ENCODE data around the gene INO80D. TPM values are rescaled to one million over a fixed set of nuclear protein-coding genes. Genes with fewer than 3 reads are reported as not detected.
"Not testable (repeated sequence)": the region's sequence is repeated elsewhere in the genome, so short reads cannot be mapped to it uniquely, and the experiment has no call there.

The INO80D gene
- total RNA-seq, 2 donors from 2014 or later = 27.6 to 35.2 TPM

DNA sequence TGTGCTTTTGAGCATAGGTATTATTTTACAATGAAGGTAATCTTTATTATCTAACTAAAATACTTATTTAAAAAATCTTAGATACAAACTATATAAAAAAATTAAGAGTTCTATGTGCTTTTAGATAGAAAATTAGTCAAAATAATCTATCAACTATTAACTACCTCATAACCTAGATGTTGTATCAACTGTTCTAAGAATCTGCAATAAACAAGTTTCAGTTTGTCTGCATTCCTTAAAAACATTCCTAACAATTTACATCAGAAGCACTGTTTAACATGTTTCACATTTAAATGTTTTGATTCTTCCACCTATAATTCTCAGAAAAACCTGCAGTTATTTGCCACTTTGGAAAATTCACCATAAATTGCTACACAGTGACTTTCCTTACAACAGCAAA, 39.9 kb upstream of the INO80D start:
- no peak overlapping the region for H3K27ac Mint-ChIP-seq
- Histone ChIP-seq H3K9ac (ENCODE audit: extremely low read depth, low read length, poor library complexity, severe bottlenecking) (no peak overlapping the region), H3K4me1 (ENCODE audit: control insufficient read depth, insufficient read depth, low read length) (no peaks in the 10 kb centered on the region), H3K9me3 (ENCODE audit: control insufficient read depth, low read length) (peaks cover 13% of the 10 kb centered on the region), H3K27ac (ENCODE audit: low read depth, low read length) (no peak overlapping the region), H3K4me3 (ENCODE audit: low read length) (no peak overlapping the region), H3K36me3 (ENCODE audit: control insufficient read depth, insufficient read depth, low read length) (peaks cover 82% of the 10 kb centered on the region), H3K27me3 (ENCODE audit: control insufficient read depth, insufficient read depth, low read length, poor library complexity, severe bottlenecking) (no peaks in the 10 kb centered on the region)
- no peaks in the 10 kb centered on the region for H3K27me3 Mint-ChIP-seq (ENCODE audit: insufficient read depth)
- TF ChIP-seq, protein P1, sequence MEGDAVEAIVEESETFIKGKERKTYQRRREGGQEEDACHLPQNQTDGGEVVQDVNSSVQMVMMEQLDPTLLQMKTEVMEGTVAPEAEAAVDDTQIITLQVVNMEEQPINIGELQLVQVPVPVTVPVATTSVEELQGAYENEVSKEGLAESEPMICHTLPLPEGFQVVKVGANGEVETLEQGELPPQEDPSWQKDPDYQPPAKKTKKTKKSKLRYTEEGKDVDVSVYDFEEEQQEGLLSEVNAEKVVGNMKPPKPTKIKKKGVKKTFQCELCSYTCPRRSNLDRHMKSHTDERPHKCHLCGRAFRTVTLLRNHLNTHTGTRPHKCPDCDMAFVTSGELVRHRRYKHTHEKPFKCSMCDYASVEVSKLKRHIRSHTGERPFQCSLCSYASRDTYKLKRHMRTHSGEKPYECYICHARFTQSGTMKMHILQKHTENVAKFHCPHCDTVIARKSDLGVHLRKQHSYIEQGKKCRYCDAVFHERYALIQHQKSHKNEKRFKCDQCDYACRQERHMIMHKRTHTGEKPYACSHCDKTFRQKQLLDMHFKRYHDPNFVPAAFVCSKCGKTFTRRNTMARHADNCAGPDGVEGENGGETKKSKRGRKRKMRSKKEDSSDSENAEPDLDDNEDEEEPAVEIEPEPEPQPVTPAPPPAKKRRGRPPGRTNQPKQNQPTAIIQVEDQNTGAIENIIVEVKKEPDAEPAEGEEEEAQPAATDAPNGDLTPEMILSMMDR (conservative IDR thresholded peaks at IDR 0.05) = no peak
- no peak for DNase-seq
- no peaks in the 10 kb centered on the region for H3K4me1 Mint-ChIP-seq
- no peak overlapping the region for H3K4me3 Mint-ChIP-seq
- peaks cover 3% of the 10 kb centered on the region for H3K9me3 Mint-ChIP-seq
- H3K36me3 Mint-ChIP-seq (ENCODE audit: low read depth) = peaks cover 74% of the 10 kb centered on the region

DNA sequence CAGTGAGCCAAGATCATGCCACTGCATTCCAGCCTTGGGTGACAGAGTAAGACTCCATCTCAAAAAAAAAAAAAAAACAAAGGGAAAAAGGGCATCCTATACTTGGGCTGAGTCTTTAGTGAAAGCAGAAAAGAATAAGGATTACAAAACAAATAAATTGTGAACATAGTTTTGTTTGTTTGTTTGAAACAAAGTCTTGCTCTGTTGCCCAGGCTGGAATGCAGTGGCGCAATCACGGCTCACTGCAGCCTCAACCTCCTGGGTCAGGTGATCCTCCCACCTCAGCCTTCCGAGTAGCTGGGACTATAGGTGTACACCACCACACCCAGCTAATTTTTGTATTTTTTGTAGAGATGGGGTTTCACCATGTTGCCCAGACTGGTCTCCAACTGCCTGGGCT, 36.6 kb upstream of the INO80D start:
- H3K9ac ChIP-seq (ENCODE audit: extremely low read depth, low read length, poor library complexity, severe bottlenecking); H3K4me3 Mint-ChIP-seq; H3K9me3 Mint-ChIP-seq; H3K27ac ChIP-seq (ENCODE audit: low read depth, low read length); H3K27ac Mint-ChIP-seq; H3K4me3 ChIP-seq (ENCODE audit: low read length); H3K4me1 ChIP-seq (ENCODE audit: control insufficient read depth, insufficient read depth, low read length); H3K4me1 Mint-ChIP-seq; H3K27me3 ChIP-seq (ENCODE audit: control insufficient read depth, insufficient read depth, low read length, poor library complexity, severe bottlenecking); H3K27me3 Mint-ChIP-seq (ENCODE audit: insufficient read depth); DNase-seq: not testable (repeated sequence)
- Histone ChIP-seq H3K36me3 (ENCODE audit: control insufficient read depth, insufficient read depth, low read length) (peaks cover 73% of the 10 kb centered on the region), H3K9me3 (ENCODE audit: control insufficient read depth, low read length) (peaks cover 15% of the 10 kb centered on the region)
- peaks cover 68% of the 10 kb centered on the region for H3K36me3 Mint-ChIP-seq (ENCODE audit: low read depth)
- WGBS, 2 experiments (ENCODE audit: insufficient coverage in 1 of 2, insufficient read length in 1 of 2) = 80 to 99% methylated on average over 1 to 3 of the region's 3 CpGs

DNA sequence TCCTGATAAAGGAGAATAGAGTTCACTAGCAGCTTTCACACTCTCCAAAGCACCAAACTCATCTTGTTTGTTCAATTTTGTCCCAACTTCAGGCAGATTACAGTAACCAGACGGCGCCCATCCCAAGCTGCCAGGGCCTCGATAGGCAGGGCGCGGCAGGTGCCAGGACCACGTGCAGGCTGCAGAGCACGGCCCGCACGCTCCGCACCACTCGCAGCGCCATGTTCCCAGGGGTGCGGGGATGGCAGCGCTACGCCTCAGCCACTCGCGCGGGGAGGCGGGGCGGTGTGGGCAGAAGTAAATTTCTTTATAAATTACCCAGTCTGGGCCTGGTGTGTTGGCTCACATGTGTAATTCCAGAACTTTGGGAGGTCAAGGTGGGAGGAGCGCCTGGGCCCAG, 30.3 kb upstream of the INO80D start:
- TF ChIP-seq, protein P1 (conservative IDR thresholded peaks at IDR 0.05) = no peak
- Histone ChIP-seq H3K9me3 (ENCODE audit: control insufficient read depth, low read length) (peaks cover 5% of the 10 kb centered on the region), H3K9ac (ENCODE audit: extremely low read depth, low read length, poor library complexity, severe bottlenecking) (no peak overlapping the region), H3K4me3 (ENCODE audit: low read length) (no peak overlapping the region), H3K4me1 (ENCODE audit: control insufficient read depth, insufficient read depth, low read length) (no peaks in the 10 kb centered on the region), H3K27me3 (ENCODE audit: control insufficient read depth, insufficient read depth, low read length, poor library complexity, severe bottlenecking) (no peaks in the 10 kb centered on the region), H3K36me3 (ENCODE audit: control insufficient read depth, insufficient read depth, low read length) (peaks cover 26% of the 10 kb centered on the region), H3K27ac (ENCODE audit: low read depth, low read length) (no peak overlapping the region)
- Mint-ChIP-seq H3K9me3 (peaks cover 4% of the 10 kb centered on the region), H3K36me3 (ENCODE audit: low read depth) (peaks cover 47% of the 10 kb centered on the region), H3K4me1 (no peaks in the 10 kb centered on the region), H3K27ac (no peak overlapping the region), H3K4me3 (no peak overlapping the region), H3K27me3 (ENCODE audit: insufficient read depth) (no peaks in the 10 kb centered on the region)
- WGBS, 2 experiments (ENCODE audit: insufficient coverage in 1 of 2, insufficient read length in 1 of 2) = 93 to 98% methylated on average over 21 of the region's 21 CpGs
- DNase-seq = no peak

DNA sequence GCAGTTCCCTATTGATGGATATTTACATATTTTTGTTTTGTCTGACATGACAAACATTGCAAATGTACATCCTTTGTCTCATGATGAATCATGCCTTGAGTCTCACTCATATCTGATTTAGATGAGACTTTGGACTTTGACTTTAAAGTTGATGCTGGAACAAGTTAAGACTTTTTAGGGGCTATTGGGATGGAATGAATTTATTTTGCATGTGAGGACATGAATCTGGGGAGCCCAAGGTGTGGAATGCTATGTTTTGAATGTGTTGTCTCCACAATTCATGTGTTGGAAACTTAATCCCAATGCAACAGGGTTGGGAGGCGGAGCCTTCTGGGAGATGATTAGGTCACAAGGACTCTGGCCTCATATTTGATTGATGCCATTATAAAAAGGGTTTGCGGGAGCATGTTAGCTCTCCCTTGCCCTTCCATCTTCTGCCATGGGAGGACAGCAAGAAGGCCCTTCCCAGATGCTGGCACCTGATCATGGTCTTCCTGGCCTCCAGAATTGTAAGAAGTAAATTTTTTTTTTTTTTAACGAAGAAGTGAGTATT, 29.1 kb upstream of the INO80D start:
- H3K4me1 ChIP-seq (ENCODE audit: control insufficient read depth, insufficient read depth, low read length) = no peaks in the 10 kb centered on the region
- no peak overlapping the region for H3K27ac Mint-ChIP-seq
- no peak overlapping the region for H3K4me3 ChIP-seq (ENCODE audit: low read length)
- H3K9me3 ChIP-seq (ENCODE audit: control insufficient read depth, low read length) = no peaks in the 10 kb centered on the region
- H3K36me3 ChIP-seq (ENCODE audit: control insufficient read depth, insufficient read depth, low read length) = peaks cover 14% of the 10 kb centered on the region
- TF ChIP-seq, protein P1 (conservative IDR thresholded peaks at IDR 0.05) = no peak
- DNase-seq = no peak
- H3K27ac ChIP-seq (ENCODE audit: low read depth, low read length) = no peak overlapping the region
- H3K4me3 Mint-ChIP-seq = no peak overlapping the region
- H3K4me1 Mint-ChIP-seq = no peaks in the 10 kb centered on the region
- no peaks in the 10 kb centered on the region for H3K9me3 Mint-ChIP-seq
- H3K27me3 ChIP-seq (ENCODE audit: control insufficient read depth, insufficient read depth, low read length, poor library complexity, severe bottlenecking) = no peaks in the 10 kb centered on the region
- peaks cover 36% of the 10 kb centered on the region for H3K36me3 Mint-ChIP-seq (ENCODE audit: low read depth)
- 98 to 100% methylated on average over 2 of the region's 3 CpGs for WGBS, 2 experiments (ENCODE audit: insufficient coverage in 1 of 2, insufficient read length in 1 of 2)
- no peak overlapping the region for H3K9ac ChIP-seq (ENCODE audit: extremely low read depth, low read length, poor library complexity, severe bottlenecking)
- H3K27me3 Mint-ChIP-seq (ENCODE audit: insufficient read depth) = no peaks in the 10 kb centered on the region
